Astrocyte (in vitro differentiated cells and primary cell): ENCODE measurements around the gene AFF3. TPM values are rescaled to one million over a fixed set of nuclear protein-coding genes. Genes with fewer than 3 reads are reported as not detected.

ENCODE experiments used
- DNase-seq: peaks from one replicate; pipeline ENCODE4 v3.0.0-alpha.2; 2010; ENCODE audit warnings: low read depth
- FAIRE-seq: peaks from 2 replicates; lab custom pipeline; 2011; peaks lifted over from hg19 to GRCh38; lab: Jason Lieb, UNC
- H2AFZ ChIP-seq: 2 replicates; pipeline ENCODE4 v1.6.0; 2012; ENCODE audit warnings: low read depth, low read length, inconsistent platforms
- H3K27ac ChIP-seq: 2 replicates; pipeline ENCODE4 v1.5.1; 2011; ENCODE audit warnings: low read depth, low read length, inconsistent platforms
- H3K27me3 ChIP-seq: 2 replicates; pipeline ENCODE4 v1.6.0; 2011; ENCODE audit warnings: low read length, inconsistent platforms; ENCODE audit not compliant: insufficient read depth
- H3K36me3 ChIP-seq: 2 replicates; pipeline ENCODE4 v1.5.1; 2011; ENCODE audit warnings: low read length, inconsistent platforms; ENCODE audit not compliant: insufficient read depth
- H3K4me1 ChIP-seq: 2 replicates; pipeline ENCODE4 v1.5.1; 2011; ENCODE audit warnings: low read length, inconsistent platforms; ENCODE audit not compliant: insufficient read depth
- H3K4me2 ChIP-seq: 2 replicates; pipeline ENCODE4 v1.6.0; 2012; ENCODE audit warnings: low read length, inconsistent platforms
- H3K4me3 ChIP-seq: 2 replicates; pipeline ENCODE4 v1.5.1; 2011; ENCODE audit warnings: low read depth, mild to moderate bottlenecking, low read length, inconsistent platforms; ENCODE audit not compliant: insufficient read depth
- H3K79me2 ChIP-seq: 2 replicates; pipeline ENCODE4 v1.6.0; 2012; ENCODE audit warnings: mild to moderate bottlenecking, low read length, inconsistent platforms; ENCODE audit not compliant: insufficient read depth
- H3K9ac ChIP-seq: 2 replicates; pipeline ENCODE4 v1.6.0; 2012; ENCODE audit warnings: mild to moderate bottlenecking, low read length, inconsistent platforms
- H3K9me3 ChIP-seq: 2 replicates; pipeline ENCODE4 v1.5.1; 2012; ENCODE audit warnings: low read depth, mild to moderate bottlenecking, low read length, inconsistent platforms; ENCODE audit not compliant: insufficient read depth
- H4K20me1 ChIP-seq: 2 replicates; pipeline ENCODE4 v1.6.0; 2012; ENCODE audit warnings: low read length, inconsistent platforms; ENCODE audit not compliant: insufficient read depth
- H3K27ac Mint-ChIP-seq: one replicate; pipeline ENCODE4 v1.8.0; 2021; ENCODE audit warnings: mild to moderate bottlenecking, mixed read lengths; ENCODE audit not compliant: unreplicated experiment
- H3K27me3 Mint-ChIP-seq: one replicate; pipeline ENCODE4 v1.8.0; 2021; ENCODE audit warnings: low read depth, mixed read lengths; ENCODE audit not compliant: unreplicated experiment
- H3K36me3 Mint-ChIP-seq: one replicate; pipeline ENCODE4 v1.8.0; 2021; ENCODE audit warnings: low read depth, mixed read lengths; ENCODE audit not compliant: unreplicated experiment
- H3K4me1 Mint-ChIP-seq: one replicate; pipeline ENCODE4 v1.8.0; 2021; ENCODE audit warnings: low read depth, mixed read lengths; ENCODE audit not compliant: unreplicated experiment
- H3K4me3 Mint-ChIP-seq: one replicate; pipeline ENCODE4 v1.8.0; 2021; ENCODE audit warnings: mild to moderate bottlenecking, moderate library complexity, mixed read lengths; ENCODE audit not compliant: unreplicated experiment
- H3K9me3 Mint-ChIP-seq: one replicate; pipeline ENCODE4 v1.8.0; 2021; ENCODE audit warnings: mild to moderate bottlenecking, mixed read lengths; ENCODE audit not compliant: unreplicated experiment
- EZH2 ChIP-seq: IDR thresholded peaks from 2 replicates; pipeline ENCODE4 v1.6.1; 2012; ENCODE audit warnings: mild to moderate bottlenecking, low read length, inconsistent platforms; ENCODE audit not compliant: insufficient read depth
- total RNA-seq: library from RNA; stranded (reverse); gene quantifications from 2 replicates; pipeline ENCODE4 v1.2.1, GENCODE V29; 2021
- TF ChIP-seq, protein P1 (sequence below): IDR thresholded peaks from 2 replicates; pipeline ENCODE4 v1.5.1; 2011; ENCODE audit warnings: low read depth, mild to moderate bottlenecking, inconsistent platforms, low read length, moderate library complexity; ENCODE audit not compliant: insufficient read depth

Gene AFF3
- total RNA-seq, 1 donor from 2014 or later, result 14.7 TPM

DNA sequence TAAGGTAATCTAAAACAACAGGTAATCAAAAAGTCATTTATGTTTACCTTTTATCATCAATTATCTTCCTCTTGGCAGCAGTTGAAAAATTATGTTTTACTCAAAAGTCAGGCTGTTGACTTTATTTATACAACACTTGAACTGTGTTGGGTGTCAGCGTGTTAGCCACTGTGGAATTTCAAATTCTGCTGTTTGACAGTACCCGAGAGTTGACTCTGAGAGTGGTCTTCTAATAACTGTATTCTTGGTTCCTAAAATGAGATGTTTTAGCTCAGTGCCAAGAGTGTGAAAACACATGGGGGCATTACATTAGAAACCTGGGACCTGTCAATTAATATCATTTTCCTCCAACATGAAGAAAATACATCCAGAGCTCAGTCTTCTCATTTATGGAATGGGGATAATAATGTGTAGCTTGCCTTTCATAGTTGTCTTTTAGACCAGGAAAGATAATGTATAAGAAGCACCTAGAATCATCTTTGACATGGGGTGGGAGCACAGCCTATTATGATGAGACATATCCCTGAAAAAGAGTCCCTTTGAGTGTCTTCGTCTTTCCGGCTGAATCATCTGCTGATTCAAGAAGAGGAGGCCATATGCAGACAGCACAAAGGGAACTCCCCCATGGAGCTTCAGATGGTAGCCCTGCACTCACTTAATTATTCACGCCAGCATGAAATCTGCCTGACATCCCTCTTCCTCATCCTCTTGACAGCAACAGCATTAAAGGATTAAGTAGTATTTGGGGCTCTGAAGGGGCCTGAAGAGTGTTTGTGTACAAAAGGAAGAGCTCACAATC is 89.1 kb downstream of the AFF3 start:
- peaks cover 9% of the 10 kb centered on the region for H3K4me1 Mint-ChIP-seq

DNA sequence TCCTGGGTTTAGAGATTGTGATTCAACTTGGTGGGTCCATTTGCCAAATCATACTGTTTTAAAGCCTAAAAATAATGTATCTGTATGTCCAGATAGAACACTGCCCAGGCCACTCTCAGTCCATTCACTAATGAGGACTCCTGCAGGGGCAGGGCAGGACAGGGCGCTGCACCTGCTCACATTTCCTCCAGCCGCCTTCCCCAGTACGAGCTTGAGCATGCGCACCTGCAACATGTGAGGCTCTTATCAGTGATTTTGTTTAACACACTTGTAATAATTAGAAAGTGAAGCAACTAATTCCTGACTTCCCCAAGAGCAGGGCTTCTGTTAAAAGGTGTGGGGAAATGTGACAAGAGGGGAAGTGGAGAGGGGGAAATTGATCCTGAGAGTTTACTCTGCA is 89.7 kb downstream of the AFF3 start:
- H3K36me3 Mint-ChIP-seq, result peaks cover 16% of the 10 kb centered on the region
- Histone ChIP-seq H2AFZ (no peak overlapping the region), H3K9ac (no peak overlapping the region), H3K27ac (no peak overlapping the region), H4K20me1 (no peaks in the 10 kb centered on the region), H3K27me3 (no peaks in the 10 kb centered on the region), H3K4me3 (no peak overlapping the region), H3K4me1 (peaks cover 8% of the 10 kb centered on the region), H3K79me2 (peaks cover 2% of the 10 kb centered on the region), H3K9me3 (no peaks in the 10 kb centered on the region), H3K36me3 (no peaks in the 10 kb centered on the region), H3K4me2 (no peak overlapping the region)
- H3K27ac Mint-ChIP-seq, result no peak overlapping the region
- DNase-seq, result no peak
- H3K27me3 Mint-ChIP-seq, result no peaks in the 10 kb centered on the region
- H3K4me3 Mint-ChIP-seq, result no peak overlapping the region
- TF ChIP-seq, protein P1, sequence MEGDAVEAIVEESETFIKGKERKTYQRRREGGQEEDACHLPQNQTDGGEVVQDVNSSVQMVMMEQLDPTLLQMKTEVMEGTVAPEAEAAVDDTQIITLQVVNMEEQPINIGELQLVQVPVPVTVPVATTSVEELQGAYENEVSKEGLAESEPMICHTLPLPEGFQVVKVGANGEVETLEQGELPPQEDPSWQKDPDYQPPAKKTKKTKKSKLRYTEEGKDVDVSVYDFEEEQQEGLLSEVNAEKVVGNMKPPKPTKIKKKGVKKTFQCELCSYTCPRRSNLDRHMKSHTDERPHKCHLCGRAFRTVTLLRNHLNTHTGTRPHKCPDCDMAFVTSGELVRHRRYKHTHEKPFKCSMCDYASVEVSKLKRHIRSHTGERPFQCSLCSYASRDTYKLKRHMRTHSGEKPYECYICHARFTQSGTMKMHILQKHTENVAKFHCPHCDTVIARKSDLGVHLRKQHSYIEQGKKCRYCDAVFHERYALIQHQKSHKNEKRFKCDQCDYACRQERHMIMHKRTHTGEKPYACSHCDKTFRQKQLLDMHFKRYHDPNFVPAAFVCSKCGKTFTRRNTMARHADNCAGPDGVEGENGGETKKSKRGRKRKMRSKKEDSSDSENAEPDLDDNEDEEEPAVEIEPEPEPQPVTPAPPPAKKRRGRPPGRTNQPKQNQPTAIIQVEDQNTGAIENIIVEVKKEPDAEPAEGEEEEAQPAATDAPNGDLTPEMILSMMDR, result no peak
- TF ChIP-seq EZH2, result no peak
- H3K4me1 Mint-ChIP-seq, result peaks cover 4% of the 10 kb centered on the region
- FAIRE-seq, result no peak
- peaks cover 6% of the 10 kb centered on the region for H3K9me3 Mint-ChIP-seq

More for the DNA sequence above, 89.1 kb downstream of the AFF3 start:
- peaks cover 6% of the 10 kb centered on the region for H3K9me3 Mint-ChIP-seq
- TF ChIP-seq, protein P1, result no peak
- no peak for TF ChIP-seq EZH2
- no peak overlapping the region for H3K4me3 Mint-ChIP-seq
- H3K9ac ChIP-seq, result no peak overlapping the region
- FAIRE-seq, result no peak
- H3K27me3 Mint-ChIP-seq, result no peaks in the 10 kb centered on the region
- no peak overlapping the region for H3K27ac Mint-ChIP-seq
- H3K36me3 ChIP-seq, result no peaks in the 10 kb centered on the region
- no peak overlapping the region for H3K4me2 ChIP-seq
- no peak overlapping the region for H3K4me3 ChIP-seq
- H3K4me1 ChIP-seq, result peaks cover 10% of the 10 kb centered on the region
- no peaks in the 10 kb centered on the region for H3K27me3 ChIP-seq
- no peak overlapping the region for H3K27ac ChIP-seq
- H3K36me3 Mint-ChIP-seq, result peaks cover 16% of the 10 kb centered on the region
- no peaks in the 10 kb centered on the region for H4K20me1 ChIP-seq
- no peak for DNase-seq
- peaks cover 2% of the 10 kb centered on the region for H3K79me2 ChIP-seq
- H3K9me3 ChIP-seq, result no peaks in the 10 kb centered on the region
- no peak overlapping the region for H2AFZ ChIP-seq

DNA sequence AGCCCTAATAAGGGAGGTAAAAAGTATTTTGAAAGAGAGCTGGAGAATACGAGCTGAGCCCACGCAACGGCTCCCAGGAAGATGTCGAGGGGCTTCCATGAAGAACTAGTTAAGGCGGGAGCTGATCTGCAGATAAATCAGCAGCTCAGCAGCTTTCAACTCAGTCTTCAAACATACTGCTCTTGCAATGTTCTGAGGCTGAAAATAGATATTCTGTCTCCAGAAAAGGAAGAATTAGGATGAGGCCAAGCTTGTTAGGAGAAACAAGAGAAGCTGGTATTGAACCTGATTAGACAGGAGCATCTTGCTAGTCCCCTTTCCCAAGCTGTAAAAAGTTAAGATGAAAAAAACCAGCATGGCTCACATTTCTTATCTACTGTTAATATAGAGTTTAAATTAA is 91.1 kb downstream of the AFF3 start:
- Histone ChIP-seq H3K9me3 (no peaks in the 10 kb centered on the region), H3K4me1 (peaks cover 2% of the 10 kb centered on the region), H3K36me3 (no peaks in the 10 kb centered on the region), H3K4me3 (no peak overlapping the region), H3K9ac (no peak overlapping the region), H3K27me3 (no peaks in the 10 kb centered on the region), H3K79me2 (peaks cover 2% of the 10 kb centered on the region), H3K27ac (no peak overlapping the region), H3K4me2 (no peak overlapping the region), H2AFZ (no peak overlapping the region), H4K20me1 (no peaks in the 10 kb centered on the region)
- Mint-ChIP-seq H3K4me3 (no peak overlapping the region), H3K36me3 (peaks cover 16% of the 10 kb centered on the region), H3K27ac (no peak overlapping the region), H3K27me3 (no peaks in the 10 kb centered on the region), H3K4me1 (no peaks in the 10 kb centered on the region), H3K9me3 (peaks cover 4% of the 10 kb centered on the region)
- FAIRE-seq, result no peak
- no peak for TF ChIP-seq EZH2
- TF ChIP-seq, protein P1, result no peak
- no peak for DNase-seq
